Keratinocyte (primary cell): ENCODE measurements around the gene GNPDA2.

ENCODE experiments used
- EZH2 ChIP-seq: IDR thresholded peaks from one replicate; pipeline ENCODE4 v1.6.1; 2012; ENCODE audit warnings: inconsistent platforms, mild to moderate bottlenecking, low read length, moderate library complexity
- TF ChIP-seq, protein P1 (sequence below), 3 experiments: IDR thresholded peaks in 1 of 3; conservative IDR thresholded peaks in 1 of 3; optimal IDR thresholded peaks in 1 of 3; 2 replicates in 2 of 3; 3 replicates in 1 of 3; pipeline versions ENCODE3 to v1.5.1; 2011; ENCODE audit warnings: low read length in 3 of 3, mild to moderate bottlenecking in 3 of 3, moderate library complexity in 2 of 3, control low read depth in 1 of 3, inconsistent platforms in 1 of 3; ENCODE audit not compliant: insufficient read depth in 2 of 3; ENCODE audit errors: extremely low read depth in 1 of 3

DNA sequence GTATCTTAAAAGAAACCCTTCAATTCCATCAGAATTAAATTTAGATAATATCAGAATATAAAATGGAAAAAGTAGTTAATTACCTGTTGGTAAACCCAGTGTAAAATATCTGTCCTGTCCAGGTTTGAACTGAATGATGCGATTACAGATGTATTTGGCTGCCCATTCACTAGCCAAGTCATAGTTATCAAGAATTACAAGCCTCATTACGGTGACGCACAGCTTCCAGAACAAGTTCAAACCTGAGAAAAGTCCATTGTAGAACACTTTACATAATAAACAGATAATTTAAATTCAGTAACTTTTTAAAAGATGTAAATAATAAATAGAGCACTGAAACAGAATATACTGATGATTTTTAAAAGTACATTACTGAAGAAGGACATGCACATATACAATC is 4.4 kb downstream of the GNPDA2 start:
- no peak for TF ChIP-seq EZH2
- TF ChIP-seq, protein P1, sequence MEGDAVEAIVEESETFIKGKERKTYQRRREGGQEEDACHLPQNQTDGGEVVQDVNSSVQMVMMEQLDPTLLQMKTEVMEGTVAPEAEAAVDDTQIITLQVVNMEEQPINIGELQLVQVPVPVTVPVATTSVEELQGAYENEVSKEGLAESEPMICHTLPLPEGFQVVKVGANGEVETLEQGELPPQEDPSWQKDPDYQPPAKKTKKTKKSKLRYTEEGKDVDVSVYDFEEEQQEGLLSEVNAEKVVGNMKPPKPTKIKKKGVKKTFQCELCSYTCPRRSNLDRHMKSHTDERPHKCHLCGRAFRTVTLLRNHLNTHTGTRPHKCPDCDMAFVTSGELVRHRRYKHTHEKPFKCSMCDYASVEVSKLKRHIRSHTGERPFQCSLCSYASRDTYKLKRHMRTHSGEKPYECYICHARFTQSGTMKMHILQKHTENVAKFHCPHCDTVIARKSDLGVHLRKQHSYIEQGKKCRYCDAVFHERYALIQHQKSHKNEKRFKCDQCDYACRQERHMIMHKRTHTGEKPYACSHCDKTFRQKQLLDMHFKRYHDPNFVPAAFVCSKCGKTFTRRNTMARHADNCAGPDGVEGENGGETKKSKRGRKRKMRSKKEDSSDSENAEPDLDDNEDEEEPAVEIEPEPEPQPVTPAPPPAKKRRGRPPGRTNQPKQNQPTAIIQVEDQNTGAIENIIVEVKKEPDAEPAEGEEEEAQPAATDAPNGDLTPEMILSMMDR (optimal IDR thresholded peaks at IDR 0.05 in 1 of 3, IDR thresholded peaks at IDR 0.05 in 1 of 3, conservative IDR thresholded peaks at IDR 0.05 in 1 of 3; ENCODE audit: extremely low read depth in 1 of 3, insufficient read depth in 2 of 3, low read length in 3 of 3): no peak
